ENCODE results near the gene FGD2.

FGD2 gene

GRCh38 chr6:37004044-37004980 lies 1.1 kb upstream of the FGD2 start:
- CTCF ChIA-PET, result interaction anchor here (0.6 to 3.6 kb wide), 3 partner anchors 14 to 206 kb away, joined by 3 to 31 read pairs (median 4); no protein-coding TSS in a partner anchor
- no peak overlapping the region for H3K4me3 ChIP-seq (ENCODE audit: low read depth, low read length)
- H3K36me3 ChIP-seq (ENCODE audit: control insufficient read depth in 2 of 2, insufficient read depth in 1 of 2, low read length in 2 of 2), result no peaks in the 10 kb centered on the region
- TF ChIP-seq ZNF768 (tag by site-specific recombination; IDR thresholded peaks at IDR 0.05) (peak; percentile 70), ZIC2 (tag by site-specific recombination; IDR thresholded peaks at IDR 0.05) (peak; percentile 78), KLF9 (tag by site-specific recombination; IDR thresholded peaks at IDR 0.05; ENCODE audit: low read depth) (no peak), PRDM10 (tag by site-specific recombination; IDR thresholded peaks at IDR 0.05) (peak; percentile 17; the same call in 1 of the 2 replicates)
- H3K9me3 ChIP-seq (ENCODE audit: control insufficient read depth, insufficient read depth, low read depth, low read length), result no peaks in the 10 kb centered on the region
- H3K27ac ChIP-seq (ENCODE audit: extremely low read depth, low read depth, low read length), result no peak overlapping the region
- no peaks in the 10 kb centered on the region for H3K4me1 ChIP-seq (ENCODE audit: control insufficient read depth, insufficient read depth, low read length)
- POLR2A ChIA-PET, result no interaction called here

- Histone ChIP-seq H3K4me3 (ENCODE audit: low read depth, low read length) (no peak overlapping the region), H3K27ac (ENCODE audit: extremely low read depth, low read depth, low read length) (no peak overlapping the region), H3K36me3 (ENCODE audit: control insufficient read depth in 2 of 2, insufficient read depth in 1 of 2, low read length in 2 of 2) (no peaks in the 10 kb centered on the region)
- TF ChIP-seq ZNF521 (tag by site-specific recombination; IDR thresholded peaks at IDR 0.05) (no peak), ZNF248 (tag by site-specific recombination; IDR thresholded peaks at IDR 0.05) (no peak), ZNF155 (tag by site-specific recombination; IDR thresholded peaks at IDR 0.05) (no peak), ZBTB1 (tag by site-specific recombination; IDR thresholded peaks at IDR 0.05) (no peak), ZNF140 (tag by site-specific recombination; IDR thresholded peaks at IDR 0.05) (no peak), ZNF664 (tag by site-specific recombination; IDR thresholded peaks at IDR 0.05) (no peak), ZFP69B (tag by site-specific recombination; IDR thresholded peaks at IDR 0.05) (no peak), ZNF335 (tag by site-specific recombination; conservative IDR thresholded peaks at IDR 0.05) (no peak), OVOL3 (tag by site-specific recombination; IDR thresholded peaks at IDR 0.05) (no peak), MEIS1 (CRISPR knock-in tag; IDR thresholded peaks at IDR 0.05; ENCODE audit: borderline replicate concordance) (no peak), ZSCAN30 (tag by site-specific recombination; IDR thresholded peaks at IDR 0.05) (no peak), GFI1B (tag by site-specific recombination; IDR thresholded peaks at IDR 0.05) (no peak), ZNF488 (tag by site-specific recombination; IDR thresholded peaks at IDR 0.05) (no peak), ZNF362 (tag by site-specific recombination; IDR thresholded peaks at IDR 0.05) (no peak), ZNF701 (tag by site-specific recombination; IDR thresholded peaks at IDR 0.05) (no peak), ZNF266 (tag by site-specific recombination; IDR thresholded peaks at IDR 0.05; ENCODE audit: low read depth) (no peak), BCL11A (tag by site-specific recombination; IDR thresholded peaks at IDR 0.05; ENCODE audit: low read depth) (no peak), ZNF48 (tag by site-specific recombination; IDR thresholded peaks at IDR 0.05) (no peak)
Observed at GRCh38 chr6:37005827-37006567, 542 bp downstream of the FGD2 start.

More at GRCh38 chr6:37005827-37006567, 542 bp downstream of the FGD2 start:
- ChIA-PET POLR2A (interaction anchor here (1.3 to 1.8 kb wide), 3 partner anchors 12 to 131 kb away, joined by 5 to 20 read pairs (median 6); partner anchors contain the start of genes MTCH1 and PPIL1), CTCF (interaction anchor here (0.5 to 2.9 kb wide), 13 partner anchors 13 to 886 kb away, joined by 3 to 50 read pairs (median 4); no protein-coding TSS in a partner anchor)
- H3K9me3 ChIP-seq (ENCODE audit: control insufficient read depth, insufficient read depth, low read depth, low read length), result no peaks in the 10 kb centered on the region
- H3K4me1 ChIP-seq (ENCODE audit: control insufficient read depth, insufficient read depth, low read length), result no peaks in the 10 kb centered on the region

Data from HEK293 (cell line).